GM12878 (cell line): Measurements from ENCODE around the gene ATF7. TPM values are rescaled to one million over a fixed set of nuclear protein-coding genes. Genes with fewer than 3 reads are reported as not detected.

Experiments
- ATAC-seq: fragments of 200-7000 bp; cut with Tn5 transposase; 3 replicates; pipeline ENCODE4 v1.9.1; 2020; ENCODE audit warnings: mild to moderate bottlenecking, moderate library complexity
- BruUV-seq: library from RNA; stranded (reverse); fragments of 400-500 nt; replicated peaks from 2 replicates; lab custom pipeline; 2021; lab: Mats Ljungman, UMichigan
- CTCF ChIA-PET: fragments of 300-600 bp; sonication (Branson Sonifier 250); formaldehyde crosslinking; extraction: SDS; loops from one replicate; lab custom pipeline; 2021; ENCODE audit warnings: inconsistent platforms; lab: Yijun Ruan, JAX
- POLR2A ChIA-PET: fragments of 350-600 bp; formaldehyde crosslinking; extraction: SDS; loops from one replicate; lab custom pipeline; 2021; ENCODE audit warnings: inconsistent platforms; lab: Charles Lee
- RAD21 ChIA-PET: fragments of 300-600 bp; sonication (Branson Sonifier 250); formaldehyde crosslinking; loops from one replicate; lab custom pipeline; 2023; ENCODE audit warnings: antibody characterized with exemption; ENCODE audit not compliant: unreplicated experiment; lab: Charles Lee
- SMC1A ChIA-PET: fragments of 300-600 bp; sonication (Branson Sonifier 250); formaldehyde crosslinking; loops from one replicate; lab custom pipeline; 2023; ENCODE audit not compliant: unreplicated experiment, uncharacterized antibody; lab: Charles Lee
- DNase-seq: peaks from one replicate; pipeline ENCODE4 v3.0.0-alpha.2; 2011; ENCODE audit warnings: low read depth, low spot score
- FAIRE-seq: peaks from 3 replicates; lab custom pipeline; 2011; peaks lifted over from hg19 to GRCh38; lab: Jason Lieb, UNC
- H2AFZ ChIP-seq: 2 replicates; pipeline ENCODE4 v1.6.0; 2011; ENCODE audit warnings: low read depth, low read length, control low read depth; ENCODE audit not compliant: control insufficient read depth
- H3K27ac ChIP-seq: 2 replicates; pipeline ENCODE4 v1.5.1; 2011; ENCODE audit warnings: control low read depth; ENCODE audit not compliant: control insufficient read depth, insufficient read depth
- H3K27me3 ChIP-seq, 2 experiments: replicated peaks in 1 of 2; 2 replicates each; pipeline versions ENCODE4 v1.6.0 to v1.6.1; 2011; ENCODE audit warnings: low read length in 1 of 2; ENCODE audit not compliant: control insufficient read depth in 2 of 2, insufficient read depth in 2 of 2
- H3K36me3 ChIP-seq, 2 experiments: 2 replicates each; pipeline ENCODE4 v1.5.1; 2011; ENCODE audit warnings: low read length in 1 of 2; ENCODE audit not compliant: control insufficient read depth in 2 of 2, insufficient read depth in 2 of 2
- H3K4me1 ChIP-seq: 2 replicates; pipeline ENCODE4 v1.6.1; 2011; ENCODE audit warnings: mild to moderate bottlenecking, low read length, moderate library complexity, mixed read lengths; ENCODE audit not compliant: control insufficient read depth, insufficient read depth
- H3K4me2 ChIP-seq: 2 replicates; pipeline ENCODE4 v1.6.0; 2011; ENCODE audit warnings: control low read depth; ENCODE audit not compliant: control insufficient read depth, insufficient read depth
- H3K4me3 ChIP-seq: fragments of 200-600 bp; sonication (generic); 2 replicates; pipeline ENCODE4 v1.5.1; 2016
- H3K79me2 ChIP-seq: 2 replicates; pipeline ENCODE4 v1.6.0; 2011; ENCODE audit warnings: low read length; ENCODE audit not compliant: control insufficient read depth, insufficient read depth
- H3K9ac ChIP-seq: 2 replicates; pipeline ENCODE4 v1.8.0; 2011; ENCODE audit warnings: low read length, control low read depth, mixed read lengths; ENCODE audit not compliant: control insufficient read depth, insufficient read depth
- H3K9me3 ChIP-seq: replicated peaks from 3 replicates; pipeline ENCODE4 v1.5.1; 2011; ENCODE audit warnings: mild to moderate bottlenecking, low read length; ENCODE audit not compliant: control insufficient read depth, insufficient read depth
- H4K20me1 ChIP-seq: 2 replicates; pipeline ENCODE4 v1.6.0; 2011; ENCODE audit not compliant: control insufficient read depth, insufficient read depth
- CREM ChIP-seq: IDR thresholded peaks from 2 replicates; pipeline ENCODE4 v1.6.1; 2014; ENCODE audit warnings: antibody characterized with exemption, low read depth
- ETV6 ChIP-seq, 2 experiments: fragments of 450-650 bp in 1 of 2; IDR thresholded peaks in 1 of 2; conservative IDR thresholded peaks in 1 of 2; 2 replicates each; pipeline ENCODE4 v1.6.1; 2014; ENCODE audit warnings: antibody characterized with exemption in 1 of 2, borderline replicate concordance in 1 of 2, low read depth in 1 of 2, mild to moderate bottlenecking in 1 of 2, moderate library complexity in 1 of 2
- JUNB ChIP-seq: IDR thresholded peaks from 2 replicates; pipeline ENCODE4 v1.6.1; 2016; ENCODE audit warnings: antibody characterized with exemption, mild to moderate bottlenecking
- KDM1A ChIP-seq: fragments of 200-600 bp; sonication (generic); IDR thresholded peaks from 2 replicates; pipeline ENCODE4 v1.6.1; 2016; ENCODE audit warnings: borderline replicate concordance
- POLR2AphosphoS2 ChIP-seq: IDR thresholded peaks from 2 replicates; pipeline ENCODE4 v1.6.1; 2011; ENCODE audit warnings: low read depth, mild to moderate bottlenecking, low read length, improper control_type of control experiment, moderate library complexity
- POLR2AphosphoS5 ChIP-seq: IDR thresholded peaks from 2 replicates; pipeline ENCODE4 v1.6.1; 2011; ENCODE audit warnings: mild to moderate bottlenecking, low read length, inconsistent platforms
- RCOR1 ChIP-seq: conservative IDR thresholded peaks from 2 replicates; pipeline ENCODE4 v1.6.1; 2012; ENCODE audit warnings: low read depth, low read length, improper control_type of control experiment
- RUNX3 ChIP-seq: IDR thresholded peaks from 2 replicates; pipeline ENCODE4 v1.6.1; 2012; ENCODE audit warnings: low read length, inconsistent platforms
- SUPT20H ChIP-seq: IDR thresholded peaks from 2 replicates; pipeline ENCODE4 v1.6.1; 2011; ENCODE audit warnings: low read depth, mild to moderate bottlenecking, low read length, moderate library complexity, borderline replicate concordance; ENCODE audit not compliant: control insufficient read depth
- WGBS: methylation state at CpG from one replicate; pipeline ENCODE4 v1.1.6; 2016; ENCODE audit warnings: low lambda C conversion rate; ENCODE audit not compliant: insufficient replicate concordance, insufficient coverage; ENCODE audit errors: missing lambda C conversion rate; 5-methylcytosine and 5-hydroxymethylcytosine counted together
- in situ Hi-C: fragments of 300-500 bp; cut with MboI; formaldehyde crosslinking; loops from 9 replicates; pipeline ENCODE4 v1.14.3; 2018; ENCODE audit warnings: mixed read lengths
- intact Hi-C: fragments of 100-400 bp; cut with micrococcal nuclease; formaldehyde crosslinking; loops from one replicate; pipeline ENCODE4 v1.14.2; 2022; ENCODE audit not compliant: unreplicated experiment
- polyA plus RNA-seq, 11 experiments: library from polyadenylated mRNA; depleted of rRNA in 4 of 11; unstranded in 6 of 11; stranded (reverse) in 5 of 11; fragments of >200 nt; fragmentation: Nextera tagmentation in 4 of 11; fragmentation: Illumina TruSeq in 1 of 11; extraction: Ambion mirVana in 4 of 11; extraction: Trizol in 1 of 11; gene quantifications; 1 replicate in 1 of 11; 2 replicates in 10 of 11; pipeline versions ENCODE4 v1.2.1 to v1.2.3, GENCODE V29; 2011 to 2016; ENCODE audit warnings: inconsistent platforms in 2 of 11, missing spikeins in 2 of 11, low read depth in 1 of 11
- total RNA-seq, 4 experiments: library from RNA; depleted of rRNA in 3 of 4; stranded (reverse); fragments of >200 nt in 3 of 4; fragmentation: Illumina TruSeq in 1 of 4; extraction: Trizol in 1 of 4; gene quantifications; 2 replicates each; pipeline versions ENCODE4 v1.2.1 to v1.2.3, GENCODE V29; 2013 to 2021
- TF ChIP-seq, protein P1 (sequence below): fragments of 450-650 bp; formaldehyde crosslinking; IDR thresholded peaks from 2 replicates; pipeline ENCODE4 v1.4.0; 2020; ENCODE audit warnings: mild to moderate bottlenecking, moderate library complexity

ATF7 gene
- total and polyA plus RNA-seq, 10 of the 15 experiments (the other 5 are each of a cell fraction or from before 2014, with no cell fraction given): 9.1 to 30.7 (median 21.8) TPM

- RAD21 ChIA-PET: interaction anchor here (0.7 to 1.0 kb wide), 2 partner anchors 18 to 114 kb away, joined by 3 read pairs; partner anchors contain the start of gene ATP5MC2
- DNase-seq: no peak
- Histone ChIP-seq H3K4me3 (no peak overlapping the region), H2AFZ (no peak overlapping the region), H3K27me3 (no peaks in the 10 kb centered on the region), H3K9ac (no peak overlapping the region), H3K27ac (no peak overlapping the region), H3K79me2 (no peaks in the 10 kb centered on the region), H3K36me3 (0 out of 4 replicates have a peak, but pooled peaks cover 0 to 4% of the 10 kb centered on the region in 2 experiments), H3K4me2 (no peak overlapping the region), H4K20me1 (no peaks in the 10 kb centered on the region), H3K9me3 (no peaks in the 10 kb centered on the region), H3K4me1 (peaks cover 9% of the 10 kb centered on the region)
- TF ChIP-seq RUNX3: peak; percentile 27; the same call in 1 of the 2 replicates
- TF ChIP-seq ETV6 (conservative IDR thresholded peaks at IDR 0.05 in 1 of 2, IDR thresholded peaks at IDR 0.05 in 1 of 2; ENCODE audit: borderline replicate concordance in 1 of 2, low read depth in 1 of 2): no peak
- TF ChIP-seq CREM: no peak
- peak; percentile 68 for TF ChIP-seq JUNB
- SMC1A ChIA-PET: interaction anchor here (0.9 to 1.5 kb wide), 6 partner anchors 10 to 62 kb away, joined by 3 to 6 read pairs (median 3); no protein-coding TSS in a partner anchor
- FAIRE-seq: no peak
- intact Hi-C loops: no loop called here
- POLR2A ChIA-PET: interaction anchor here (1.5 kb wide), 1 partner anchor 10 kb away, joined by 9 read pairs; no protein-coding TSS in a partner anchor
- peak; percentile 43; the same call in 2 of the 3 replicates for ATAC-seq
- CTCF ChIA-PET: interaction anchor here (1.0 to 2.8 kb wide), 4 partner anchors 10 to 18 kb away, joined by 3 to 8 read pairs (median 4); no protein-coding TSS in a partner anchor
- in situ Hi-C loops: no loop called here
- WGBS: 95% methylated on average over 1 of the region's 1 CpG
- no TSS peak for BruUV-seq
These were observed 64.6 kb downstream of the ATF7 start for GRCh38 chr12:53561590-53561953.

DNA sequence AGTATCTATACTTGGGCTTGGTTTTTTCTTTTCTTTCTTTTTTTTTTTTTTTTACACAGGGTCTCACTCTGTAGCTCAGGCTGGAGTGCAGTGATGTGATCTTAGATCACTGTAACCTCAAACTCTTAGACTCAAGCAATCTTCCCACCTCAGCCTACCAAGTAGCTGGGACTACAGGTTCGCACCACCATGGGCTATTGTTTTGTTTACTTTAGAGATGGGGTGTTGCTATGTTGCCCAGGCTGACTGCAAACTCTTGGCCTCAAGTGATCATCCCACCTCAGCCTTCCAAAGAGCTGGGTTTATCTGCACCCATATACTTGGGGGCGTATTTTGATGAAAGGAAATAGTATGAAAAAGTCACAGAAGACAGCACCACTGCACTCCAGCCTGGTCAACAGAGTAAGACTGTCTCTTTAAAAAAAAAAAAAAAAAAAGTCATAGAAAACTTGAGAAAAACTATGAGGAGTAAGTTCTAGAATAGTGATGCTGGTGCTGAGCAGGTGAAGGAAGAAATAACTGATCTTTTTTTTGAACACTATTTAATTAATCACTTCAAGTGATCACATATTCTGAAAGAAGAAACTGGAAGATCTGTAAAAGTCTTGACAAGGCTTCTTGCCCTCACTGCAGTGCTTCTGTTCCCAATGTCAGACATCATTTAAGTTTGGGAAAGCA lies 65.1 kb downstream of the ATF7 start:
- Histone ChIP-seq H3K36me3 (0 out of 4 replicates have a peak, but pooled peaks cover 0 to 4% of the 10 kb centered on the region in 2 experiments), H3K4me1 (peaks cover 9% of the 10 kb centered on the region), H3K27me3 (no peaks in the 10 kb centered on the region), H3K9ac (no peak overlapping the region), H3K27ac (no peak overlapping the region), H3K79me2 (no peaks in the 10 kb centered on the region), H4K20me1 (no peaks in the 10 kb centered on the region), H3K4me3 (no peak overlapping the region), H3K4me2 (no peak overlapping the region), H3K9me3 (no peaks in the 10 kb centered on the region), H2AFZ (no peak overlapping the region)
- WGBS: 100% methylated on average over 2 of the region's 2 CpGs
- TF ChIP-seq POLR2AphosphoS2 (no peak), RCOR1 (no peak), POLR2AphosphoS5 (no peak), SUPT20H (no peak), KDM1A (no peak)
- TF ChIP-seq, protein P1, sequence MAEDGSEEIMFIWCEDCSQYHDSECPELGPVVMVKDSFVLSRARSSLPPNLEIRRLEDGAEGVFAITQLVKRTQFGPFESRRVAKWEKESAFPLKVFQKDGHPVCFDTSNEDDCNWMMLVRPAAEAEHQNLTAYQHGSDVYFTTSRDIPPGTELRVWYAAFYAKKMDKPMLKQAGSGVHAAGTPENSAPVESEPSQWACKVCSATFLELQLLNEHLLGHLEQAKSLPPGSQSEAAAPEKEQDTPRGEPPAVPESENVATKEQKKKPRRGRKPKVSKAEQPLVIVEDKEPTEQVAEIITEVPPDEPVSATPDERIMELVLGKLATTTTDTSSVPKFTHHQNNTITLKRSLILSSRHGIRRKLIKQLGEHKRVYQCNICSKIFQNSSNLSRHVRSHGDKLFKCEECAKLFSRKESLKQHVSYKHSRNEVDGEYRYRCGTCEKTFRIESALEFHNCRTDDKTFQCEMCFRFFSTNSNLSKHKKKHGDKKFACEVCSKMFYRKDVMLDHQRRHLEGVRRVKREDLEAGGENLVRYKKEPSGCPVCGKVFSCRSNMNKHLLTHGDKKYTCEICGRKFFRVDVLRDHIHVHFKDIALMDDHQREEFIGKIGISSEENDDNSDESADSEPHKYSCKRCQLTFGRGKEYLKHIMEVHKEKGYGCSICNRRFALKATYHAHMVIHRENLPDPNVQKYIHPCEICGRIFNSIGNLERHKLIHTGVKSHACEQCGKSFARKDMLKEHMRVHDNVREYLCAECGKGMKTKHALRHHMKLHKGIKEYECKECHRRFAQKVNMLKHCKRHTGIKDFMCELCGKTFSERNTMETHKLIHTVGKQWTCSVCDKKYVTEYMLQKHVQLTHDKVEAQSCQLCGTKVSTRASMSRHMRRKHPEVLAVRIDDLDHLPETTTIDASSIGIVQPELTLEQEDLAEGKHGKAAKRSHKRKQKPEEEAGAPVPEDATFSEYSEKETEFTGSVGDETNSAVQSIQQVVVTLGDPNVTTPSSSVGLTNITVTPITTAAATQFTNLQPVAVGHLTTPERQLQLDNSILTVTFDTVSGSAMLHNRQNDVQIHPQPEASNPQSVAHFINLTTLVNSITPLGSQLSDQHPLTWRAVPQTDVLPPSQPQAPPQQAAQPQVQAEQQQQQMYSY: no peak
- POLR2A ChIA-PET: interaction anchor here (1.0 to 1.5 kb wide), 2 partner anchors 9 to 15 kb away, joined by 5 to 9 read pairs; no protein-coding TSS in a partner anchor
- RAD21 ChIA-PET: no interaction called here
- CTCF ChIA-PET: interaction anchor here (1.0 to 2.8 kb wide), 4 partner anchors 9 to 17 kb away, joined by 3 to 8 read pairs (median 4); no protein-coding TSS in a partner anchor
- peak; percentile 42 for ATAC-seq
- in situ Hi-C loops (no loop called here), intact Hi-C loops (no loop called here)
- no TSS peak for BruUV-seq
- no peak for DNase-seq
- SMC1A ChIA-PET: interaction anchor here (0.9 to 1.4 kb wide), 5 partner anchors 9 to 209 kb away, joined by 3 to 6 read pairs (median 4); no protein-coding TSS in a partner anchor
- no peak for FAIRE-seq
